ENCODE results near the gene TUBGCP2.

Gene TUBGCP2

GRCh38 chr10:133315847-133316246 is 7.2 kb upstream of the TUBGCP2 start:
- no peak for TF ChIP-seq ZNF274 (IDR thresholded peaks at IDR 0.05; ENCODE audit: low read length)
- no peak for TF ChIP-seq ZNF274 (tag by site-specific recombination; IDR thresholded peaks at IDR 0.05; ENCODE audit: borderline replicate concordance)
- no peak for TF ChIP-seq ZBTB1 (tag by site-specific recombination; IDR thresholded peaks at IDR 0.05)
- TF ChIP-seq ZNF391 (tag by site-specific recombination; IDR thresholded peaks at IDR 0.05; ENCODE audit: borderline replicate concordance, low read depth): no peak
- peak; percentile 70 for TF ChIP-seq SP2 (tag by site-specific recombination; IDR thresholded peaks at IDR 0.05)
- peak; percentile 14; the same call in 1 of the 2 replicates for TF ChIP-seq SP3 (tag by site-specific recombination; IDR thresholded peaks at IDR 0.05)
- TF ChIP-seq GFI1B (tag by site-specific recombination; IDR thresholded peaks at IDR 0.05): no peak
- no peak for TF ChIP-seq ZNF239 (tag by site-specific recombination; IDR thresholded peaks at IDR 0.05)
- CTCF ChIA-PET: interaction anchor here (0.6 to 3.3 kb wide), 4 partner anchors 9 to 85 kb away, joined by 3 to 20 read pairs (median 3); no protein-coding TSS in a partner anchor
- H3K27ac ChIP-seq (ENCODE audit: extremely low read depth, low read depth, low read length): no peak overlapping the region
- peaks cover 2 to 24% of the 10 kb centered on the region in 2 experiments; a peak in 2 of 3 replicates for H3K36me3 ChIP-seq (ENCODE audit: control insufficient read depth in 2 of 2, insufficient read depth in 1 of 2, low read length in 2 of 2)
- no peak overlapping the region for H3K4me3 ChIP-seq (ENCODE audit: low read depth, low read length)
- no peaks in the 10 kb centered on the region for H3K9me3 ChIP-seq (ENCODE audit: control insufficient read depth, insufficient read depth, low read depth, low read length)
- POLR2A ChIA-PET: interaction anchor here (2.8 kb wide), 1 partner anchor 8 kb away, joined by 15 read pairs; no protein-coding TSS in a partner anchor
- no peaks in the 10 kb centered on the region for H3K4me1 ChIP-seq (ENCODE audit: control insufficient read depth, insufficient read depth, low read length)

DNA sequence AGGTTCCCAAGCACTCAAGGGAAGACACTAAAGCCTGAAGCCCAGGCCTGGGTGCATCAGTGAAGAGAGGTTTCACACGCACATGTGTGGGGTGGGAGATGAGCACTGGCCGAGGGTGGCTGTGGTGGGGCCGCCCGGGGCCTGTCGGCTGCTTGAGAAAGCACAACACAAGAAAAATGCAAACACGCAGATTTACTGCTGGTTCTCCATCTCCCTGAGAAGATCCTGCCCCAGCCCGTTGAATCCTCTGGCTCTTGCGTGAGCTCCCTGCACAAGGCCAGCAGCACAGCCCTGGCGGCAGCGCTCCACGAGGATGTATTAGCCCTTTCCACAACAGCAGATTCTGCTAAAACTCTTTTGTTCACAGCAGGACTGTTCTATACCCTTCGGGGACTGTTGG is 6.2 kb upstream of the TUBGCP2 start:
- ChIA-PET CTCF (interaction anchor here (0.8 to 3.3 kb wide), 3 partner anchors 14 to 153 kb away, joined by 3 to 20 read pairs (median 3); no protein-coding TSS in a partner anchor), POLR2A (interaction anchor here (2.8 kb wide), 1 partner anchor 9 kb away, joined by 15 read pairs; no protein-coding TSS in a partner anchor)
- no peak overlapping the region for H3K4me3 ChIP-seq (ENCODE audit: low read depth, low read length)
- no peaks in the 10 kb centered on the region for H3K4me1 ChIP-seq (ENCODE audit: control insufficient read depth, insufficient read depth, low read length)
- H3K27ac ChIP-seq (ENCODE audit: extremely low read depth, low read depth, low read length): no peak overlapping the region
- no peaks in the 10 kb centered on the region for H3K9me3 ChIP-seq (ENCODE audit: control insufficient read depth, insufficient read depth, low read depth, low read length)
- H3K36me3 ChIP-seq (ENCODE audit: control insufficient read depth in 2 of 2, insufficient read depth in 1 of 2, low read length in 2 of 2): peaks cover 7 to 34% of the 10 kb centered on the region in 2 experiments; a peak in 2 of 3 replicates
- TF ChIP-seq, protein P1, sequence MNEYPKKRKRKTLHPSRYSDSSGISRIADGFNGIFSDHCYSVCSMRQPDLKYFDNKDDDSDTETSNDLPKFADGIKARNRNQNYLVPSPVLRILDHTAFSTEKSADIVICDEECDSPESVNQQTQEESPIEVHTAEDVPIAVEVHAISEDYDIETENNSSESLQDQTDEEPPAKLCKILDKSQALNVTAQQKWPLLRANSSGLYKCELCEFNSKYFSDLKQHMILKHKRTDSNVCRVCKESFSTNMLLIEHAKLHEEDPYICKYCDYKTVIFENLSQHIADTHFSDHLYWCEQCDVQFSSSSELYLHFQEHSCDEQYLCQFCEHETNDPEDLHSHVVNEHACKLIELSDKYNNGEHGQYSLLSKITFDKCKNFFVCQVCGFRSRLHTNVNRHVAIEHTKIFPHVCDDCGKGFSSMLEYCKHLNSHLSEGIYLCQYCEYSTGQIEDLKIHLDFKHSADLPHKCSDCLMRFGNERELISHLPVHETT (tag by site-specific recombination; IDR thresholded peaks at IDR 0.05): no peak
- TF ChIP-seq ZNF18 (tag by site-specific recombination; IDR thresholded peaks at IDR 0.05) (no peak), ZNF843 (tag by site-specific recombination; IDR thresholded peaks at IDR 0.05) (no peak), ZNF792 (tag by site-specific recombination; IDR thresholded peaks at IDR 0.05) (no peak), ZNF114 (tag by site-specific recombination; IDR thresholded peaks at IDR 0.05) (no peak), ZNF10 (tag by site-specific recombination; IDR thresholded peaks at IDR 0.05) (no peak), ZFP37 (tag by site-specific recombination; IDR thresholded peaks at IDR 0.05) (no peak), ZSCAN23 (tag by site-specific recombination; IDR thresholded peaks at IDR 0.05) (no peak)

DNA sequence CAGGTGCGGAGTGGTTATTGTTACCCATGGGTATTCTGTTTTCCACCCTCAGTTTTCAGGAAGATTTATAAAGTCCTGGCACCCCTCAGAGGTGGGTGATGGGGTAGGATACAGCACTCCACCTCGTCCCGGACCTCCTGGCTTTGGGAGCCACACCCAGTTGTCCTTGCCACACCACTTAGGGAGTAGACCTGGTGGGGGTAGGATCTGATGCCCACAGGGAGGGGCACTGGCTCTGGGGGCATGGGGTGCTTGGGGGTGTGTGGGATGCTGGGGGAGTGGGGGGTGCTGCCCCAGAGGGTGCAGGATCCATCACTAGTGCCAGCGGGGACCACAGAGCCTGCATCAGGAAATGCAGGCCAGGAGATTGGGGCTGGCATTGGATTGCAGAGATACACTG is 4.5 kb upstream of the TUBGCP2 start:
- POLR2A ChIA-PET: no interaction called here
- Histone ChIP-seq H3K9me3 (ENCODE audit: control insufficient read depth, insufficient read depth, low read depth, low read length) (no peaks in the 10 kb centered on the region), H3K4me3 (ENCODE audit: low read depth, low read length) (no peak overlapping the region), H3K27ac (ENCODE audit: extremely low read depth, low read depth, low read length) (no peak overlapping the region), H3K4me1 (ENCODE audit: control insufficient read depth, insufficient read depth, low read length) (no peaks in the 10 kb centered on the region), H3K36me3 (ENCODE audit: control insufficient read depth in 2 of 2, insufficient read depth in 1 of 2, low read length in 2 of 2) (peaks cover 7 to 40% of the 10 kb centered on the region in 2 experiments; a peak in 2 of 3 replicates)
- CTCF ChIA-PET: interaction anchor here (0.7 to 3.3 kb wide), 3 partner anchors 16 to 401 kb away, joined by 3 to 20 read pairs (median 3); no protein-coding TSS in a partner anchor
- TF ChIP-seq ZNF416 (tag by site-specific recombination; IDR thresholded peaks at IDR 0.05) (no peak), ZBTB48 (tag by site-specific recombination; IDR thresholded peaks at IDR 0.05) (no peak), SCRT2 (tag by site-specific recombination; IDR thresholded peaks at IDR 0.05) (no peak), ZBTB21 (tag by site-specific recombination; IDR thresholded peaks at IDR 0.05) (no peak), SP3 (tag by site-specific recombination; IDR thresholded peaks at IDR 0.05) (no peak), ZNF121 (tag by site-specific recombination; IDR thresholded peaks at IDR 0.05) (no peak), ZNF433 (tag by site-specific recombination; IDR thresholded peaks at IDR 0.05; ENCODE audit: low read depth) (no peak), ZFP69B (tag by site-specific recombination; IDR thresholded peaks at IDR 0.05) (no peak)
- TF ChIP-seq, protein P2, sequence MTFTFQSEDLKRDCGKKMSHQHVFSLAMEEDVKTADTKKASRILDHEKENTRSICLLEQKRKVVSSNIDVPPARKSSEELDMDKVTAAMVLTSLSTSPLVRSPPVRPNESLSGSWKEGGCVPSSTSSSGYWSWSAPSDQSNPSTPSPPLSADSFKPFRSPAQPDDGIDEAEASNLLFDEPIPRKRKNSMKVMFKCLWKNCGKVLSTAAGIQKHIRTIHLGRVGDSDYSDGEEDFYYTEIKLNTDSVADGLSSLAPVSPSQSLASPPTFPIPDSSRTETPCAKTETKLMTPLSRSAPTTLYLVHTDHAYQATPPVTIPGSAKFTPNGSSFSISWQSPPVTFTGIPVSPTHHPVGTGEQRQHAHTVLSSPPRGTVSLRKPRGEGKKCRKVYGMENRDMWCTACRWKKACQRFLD (tag by site-specific recombination; IDR thresholded peaks at IDR 0.05): no peak
- TF ChIP-seq, protein P3, sequence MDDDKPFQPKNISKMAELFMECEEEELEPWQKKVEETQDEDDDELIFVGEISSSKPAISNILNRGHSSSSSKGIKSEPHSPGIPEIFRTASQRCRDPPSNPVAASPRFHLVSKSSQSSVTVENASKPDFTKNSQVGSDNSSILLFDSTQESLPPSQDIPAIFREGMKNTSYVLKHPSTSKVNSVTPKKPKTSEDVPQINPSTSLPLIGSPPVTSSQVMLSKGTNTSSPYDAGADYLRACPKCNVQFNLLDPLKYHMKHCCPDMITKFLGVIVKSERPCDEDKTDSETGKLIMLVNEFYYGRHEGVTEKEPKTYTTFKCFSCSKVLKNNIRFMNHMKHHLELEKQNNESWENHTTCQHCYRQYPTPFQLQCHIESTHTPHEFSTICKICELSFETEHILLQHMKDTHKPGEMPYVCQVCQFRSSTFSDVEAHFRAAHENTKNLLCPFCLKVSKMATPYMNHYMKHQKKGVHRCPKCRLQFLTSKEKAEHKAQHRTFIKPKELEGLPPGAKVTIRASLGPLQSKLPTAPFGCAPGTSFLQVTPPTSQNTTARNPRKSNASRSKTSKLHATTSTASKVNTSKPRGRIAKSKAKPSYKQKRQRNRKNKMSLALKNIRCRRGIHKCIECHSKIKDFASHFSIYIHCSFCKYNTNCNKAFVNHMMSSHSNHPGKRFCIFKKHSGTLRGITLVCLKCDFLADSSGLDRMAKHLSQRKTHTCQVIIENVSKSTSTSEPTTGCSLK (tag by site-specific recombination; IDR thresholded peaks at IDR 0.05): no peak

Measured in HEK293 (cell line).